GM12892 (cell line): ENCODE data around the gene CCDC137.

Experiments used
- POLR2A ChIP-seq: IDR thresholded peaks from 2 replicates; pipeline ENCODE4 v1.6.1; 2011; ENCODE audit warnings: low read depth, low read length, control low read depth
- POLR2AphosphoS5 ChIP-seq: IDR thresholded peaks from 2 replicates; pipeline ENCODE4 v1.6.1; 2011; ENCODE audit warnings: low read depth, low read length, control low read depth
- TAF1 ChIP-seq: IDR thresholded peaks from 2 replicates; pipeline ENCODE4 v1.6.1; 2011; ENCODE audit warnings: low read depth, mild to moderate bottlenecking, control low read depth, low read length, borderline replicate concordance

GRCh38 chr17:81662002-81662401 lies 4.5 kb upstream of the CCDC137 start:
- TF ChIP-seq POLR2A = no peak
- no peak for TF ChIP-seq POLR2AphosphoS5
- TF ChIP-seq TAF1 = no peak
